ENCODE data around the gene IL18RAP. TPM values are rescaled to one million over a fixed set of nuclear protein-coding genes. Genes with fewer than 3 reads are reported as not detected.

IL18RAP gene
- total RNA-seq, 1 experiment from 2014 or later, result not detected

- Mint-ChIP-seq H3K4me3 (ENCODE audit: unreplicated experiment) (no peak within 1 kb of the TSS), H3K27me3 (ENCODE audit: insufficient read depth, unreplicated experiment) (peaks cover 11% of the 10 kb centered on the region), H3K36me3 (ENCODE audit: insufficient read depth, unreplicated experiment) (no peaks in the 10 kb centered on the region), H3K9me3 (ENCODE audit: unreplicated experiment) (peaks cover 9% of the 10 kb centered on the region), H3K27ac (ENCODE audit: low read depth, unreplicated experiment) (no peak within 1 kb of the TSS), H3K4me1 (ENCODE audit: insufficient read depth, unreplicated experiment) (no peaks in the 10 kb centered on the region)
- BruUV-seq (replicated peaks), result no TSS peak
- POLR2A ChIA-PET, result interaction anchor here (0.6 to 1.9 kb wide), 5 partner anchors 10 to 143 kb away, joined by 3 to 9 read pairs (median 3); no protein-coding TSS in a partner anchor
- intact Hi-C loops (cut with micrococcal nuclease), result loop anchor here (1.0 to 5.0 kb wide), 5 partner anchors 48 to 334 kb away; no protein-coding TSS in a partner anchor
- peak; percentile 79 for TF ChIP-seq CTCF (IDR thresholded peaks at IDR 0.05; ENCODE audit: unreplicated experiment)
- CTCF ChIA-PET, result interaction anchor here (0.6 to 16.8 kb wide), 70 partner anchors 8 to 1158 kb away, joined by 3 to 291 read pairs (median 5); no protein-coding TSS in a partner anchor
- DNase-seq (ENCODE audit: unreplicated experiment), result peak; percentile 62
Measured at GRCh38 chr2:102473020-102473419, 50.1 kb downstream of the IL18RAP start, which contains the start of gene SLC9A4. Gene SLC9A4, plus strand, starts transcription at chr2:102473226. Its CDS starts 534 bp downstream, at chr2:102473760.

- intact Hi-C loops (cut with micrococcal nuclease), result loop anchor here (1.0 to 5.0 kb wide), 5 partner anchors 47 to 334 kb away; no protein-coding TSS in a partner anchor
- no peak for TF ChIP-seq CTCF (IDR thresholded peaks at IDR 0.05; ENCODE audit: unreplicated experiment)
- H3K36me3 Mint-ChIP-seq (ENCODE audit: insufficient read depth, unreplicated experiment), result no peaks in the 10 kb centered on the region
- H3K4me1 Mint-ChIP-seq (ENCODE audit: insufficient read depth, unreplicated experiment), result no peaks in the 10 kb centered on the region
- no peak overlapping the region for H3K27ac Mint-ChIP-seq (ENCODE audit: low read depth, unreplicated experiment)
- ChIA-PET CTCF (interaction anchor here (0.6 to 16.8 kb wide), 62 partner anchors 9 to 615 kb away, joined by 3 to 291 read pairs (median 5); no protein-coding TSS in a partner anchor), POLR2A (interaction anchor here (1.0 to 1.9 kb wide), 2 partner anchors 41 to 142 kb away, joined by 3 to 9 read pairs; no protein-coding TSS in a partner anchor)
- DNase-seq (ENCODE audit: unreplicated experiment), result no peak
- no peak overlapping the region for H3K4me3 Mint-ChIP-seq (ENCODE audit: unreplicated experiment)
- peaks cover 11% of the 10 kb centered on the region for H3K27me3 Mint-ChIP-seq (ENCODE audit: insufficient read depth, unreplicated experiment)
- H3K9me3 Mint-ChIP-seq (ENCODE audit: unreplicated experiment), result peaks cover 9% of the 10 kb centered on the region
- BruUV-seq (replicated peaks), result no TSS peak
Measured at GRCh38 chr2:102473631-102474030, 50.7 kb downstream of the IL18RAP start.

- no peak for TF ChIP-seq CTCF (IDR thresholded peaks at IDR 0.05; ENCODE audit: unreplicated experiment)
Measured at GRCh38 chr2:102474785-102475184, 51.8 kb downstream of the IL18RAP start.

GRCh38 chr2:102478686-102479470 lies 55.9 kb downstream of the IL18RAP start:
- DNase-seq (ENCODE audit: unreplicated experiment), result no peak
- intact Hi-C loops (cut with micrococcal nuclease), result no loop called here
- Mint-ChIP-seq H3K4me3 (ENCODE audit: unreplicated experiment) (no peak overlapping the region), H3K36me3 (ENCODE audit: insufficient read depth, unreplicated experiment) (no peaks in the 10 kb centered on the region), H3K9me3 (ENCODE audit: unreplicated experiment) (no peaks in the 10 kb centered on the region), H3K27me3 (ENCODE audit: insufficient read depth, unreplicated experiment) (peaks cover 11% of the 10 kb centered on the region), H3K27ac (ENCODE audit: low read depth, unreplicated experiment) (no peak overlapping the region), H3K4me1 (ENCODE audit: insufficient read depth, unreplicated experiment) (no peaks in the 10 kb centered on the region)
- POLR2A ChIA-PET, result no interaction called here
- CTCF ChIA-PET, result interaction anchor here (16.8 kb wide), 1 partner anchor 135 kb away, joined by 291 read pairs; no protein-coding TSS in a partner anchor
- no TSS peak for BruUV-seq (replicated peaks)
- no peak for TF ChIP-seq CTCF (IDR thresholded peaks at IDR 0.05; ENCODE audit: unreplicated experiment)

More at GRCh38 chr2:102474785-102475184, 51.8 kb downstream of the IL18RAP start:
- Mint-ChIP-seq H3K9me3 (ENCODE audit: unreplicated experiment) (peaks cover 7% of the 10 kb centered on the region), H3K27me3 (ENCODE audit: insufficient read depth, unreplicated experiment) (peaks cover 11% of the 10 kb centered on the region), H3K4me1 (ENCODE audit: insufficient read depth, unreplicated experiment) (no peaks in the 10 kb centered on the region), H3K4me3 (ENCODE audit: unreplicated experiment) (no peak overlapping the region), H3K36me3 (ENCODE audit: insufficient read depth, unreplicated experiment) (no peaks in the 10 kb centered on the region), H3K27ac (ENCODE audit: low read depth, unreplicated experiment) (no peak overlapping the region)
- intact Hi-C loops (cut with micrococcal nuclease), result loop anchor here (5.0 kb wide), 1 partner anchor 333 kb away; no protein-coding TSS in a partner anchor
- ChIA-PET CTCF (interaction anchor here (0.6 to 16.8 kb wide), 15 partner anchors 9 to 329 kb away, joined by 3 to 291 read pairs (median 23); no protein-coding TSS in a partner anchor), POLR2A (no interaction called here)
- DNase-seq (ENCODE audit: unreplicated experiment), result no peak
- BruUV-seq (replicated peaks), result no TSS peak

All from MCF 10A (cell line).